AG09319 (cell line): ENCODE results near the gene MED26.

ENCODE experiments used
- DNase-seq: peaks from one replicate; pipeline ENCODE4 v3.0.0-alpha.2; 2010; ENCODE audit warnings: low read depth; ENCODE audit errors: extremely low read depth
- TF ChIP-seq, protein P1 (sequence below): IDR thresholded peaks from 2 replicates; pipeline ENCODE4 v1.5.1; 2011; ENCODE audit warnings: low read depth, mild to moderate bottlenecking, inconsistent platforms, low read length, moderate library complexity

The MED26 gene

DNA sequence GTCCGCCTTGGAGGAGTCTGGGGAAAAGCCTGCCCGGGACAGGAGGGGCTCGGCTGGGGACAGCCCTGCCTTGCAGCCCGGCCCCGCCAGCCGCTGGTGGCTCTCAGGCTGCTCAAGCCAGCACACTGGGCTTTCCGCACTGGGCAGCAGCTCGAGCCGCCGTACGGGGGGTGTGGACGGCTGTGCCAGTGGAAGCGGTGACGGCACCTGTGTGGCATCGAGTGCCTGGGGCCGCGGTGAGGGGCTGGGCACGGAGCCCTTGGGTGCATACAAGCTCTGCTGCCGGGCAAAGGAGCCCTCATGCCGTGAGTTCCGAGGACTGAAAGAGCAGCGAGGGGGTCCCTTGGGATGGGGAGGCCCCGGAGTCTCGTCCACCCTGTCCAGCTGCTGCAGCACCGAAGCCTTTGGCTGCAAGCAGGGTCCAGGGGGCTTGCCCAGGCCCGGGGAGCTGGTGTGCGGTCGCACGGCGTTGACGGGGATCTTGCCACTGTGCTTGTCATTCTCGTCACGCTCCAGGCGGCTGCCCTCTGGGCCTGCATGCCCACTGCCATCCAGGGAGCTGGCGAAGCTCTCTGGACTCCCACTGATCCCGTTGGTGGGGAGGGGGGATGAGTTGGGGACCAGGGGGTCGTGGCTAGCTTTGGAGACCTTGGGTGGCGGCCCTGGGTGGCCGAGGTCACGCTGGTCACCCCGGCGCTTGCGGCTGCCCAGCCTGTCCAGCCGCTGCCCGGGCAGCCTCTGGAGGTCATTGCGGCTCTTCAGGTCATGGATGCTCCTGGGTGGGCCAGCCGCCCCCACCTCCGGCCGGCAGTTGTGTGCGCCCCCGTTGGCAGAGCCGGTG lies 51.1 kb downstream of the MED26 start:
- TF ChIP-seq, protein P1, sequence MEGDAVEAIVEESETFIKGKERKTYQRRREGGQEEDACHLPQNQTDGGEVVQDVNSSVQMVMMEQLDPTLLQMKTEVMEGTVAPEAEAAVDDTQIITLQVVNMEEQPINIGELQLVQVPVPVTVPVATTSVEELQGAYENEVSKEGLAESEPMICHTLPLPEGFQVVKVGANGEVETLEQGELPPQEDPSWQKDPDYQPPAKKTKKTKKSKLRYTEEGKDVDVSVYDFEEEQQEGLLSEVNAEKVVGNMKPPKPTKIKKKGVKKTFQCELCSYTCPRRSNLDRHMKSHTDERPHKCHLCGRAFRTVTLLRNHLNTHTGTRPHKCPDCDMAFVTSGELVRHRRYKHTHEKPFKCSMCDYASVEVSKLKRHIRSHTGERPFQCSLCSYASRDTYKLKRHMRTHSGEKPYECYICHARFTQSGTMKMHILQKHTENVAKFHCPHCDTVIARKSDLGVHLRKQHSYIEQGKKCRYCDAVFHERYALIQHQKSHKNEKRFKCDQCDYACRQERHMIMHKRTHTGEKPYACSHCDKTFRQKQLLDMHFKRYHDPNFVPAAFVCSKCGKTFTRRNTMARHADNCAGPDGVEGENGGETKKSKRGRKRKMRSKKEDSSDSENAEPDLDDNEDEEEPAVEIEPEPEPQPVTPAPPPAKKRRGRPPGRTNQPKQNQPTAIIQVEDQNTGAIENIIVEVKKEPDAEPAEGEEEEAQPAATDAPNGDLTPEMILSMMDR, result no peak
- DNase-seq, result no peak

GRCh38 chr19:16575861-16576689 lies 51.9 kb downstream of the MED26 start:
- TF ChIP-seq, protein P1, result no peak
- no peak for DNase-seq

DNA sequence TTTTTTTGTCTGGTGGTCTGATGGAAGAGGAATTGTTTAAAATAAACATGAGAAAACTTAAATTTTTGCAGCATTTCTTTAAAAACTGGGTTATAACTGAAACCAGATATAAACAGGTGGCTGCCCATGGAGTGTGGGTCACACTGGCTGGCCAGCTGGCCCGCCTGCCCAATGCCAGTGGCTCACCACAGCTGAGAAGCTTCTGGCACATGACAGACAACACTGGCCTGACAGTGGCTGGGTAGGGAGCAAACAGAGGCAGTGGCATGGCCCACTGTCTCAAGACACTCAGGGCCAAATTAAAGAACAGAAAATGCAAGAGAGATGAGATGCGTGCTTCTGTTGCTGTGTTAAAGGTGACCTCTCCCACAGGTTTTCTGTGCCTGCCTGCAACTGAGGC lies 52.7 kb downstream of the MED26 start:
- no peak for DNase-seq
- TF ChIP-seq, protein P1, result no peak

DNA sequence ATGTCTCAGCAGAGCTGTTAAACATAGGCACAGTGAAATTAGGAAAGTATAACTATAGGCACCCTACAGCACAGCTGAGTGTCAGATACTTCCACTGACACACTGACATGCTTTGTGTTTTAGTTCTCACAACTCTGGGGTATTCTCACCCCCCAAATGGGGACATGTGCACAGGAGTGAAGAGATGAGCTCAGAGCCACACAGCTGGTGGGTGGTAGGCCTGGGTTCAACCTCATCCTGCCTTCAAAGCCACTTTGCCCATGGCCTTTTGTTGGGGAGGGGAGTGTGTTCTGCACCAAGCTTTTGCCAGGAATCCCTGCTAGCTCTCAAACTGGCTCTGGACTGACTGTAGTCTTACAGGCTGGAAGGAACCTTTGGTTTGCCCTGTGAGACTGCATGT lies 54.1 kb downstream of the MED26 start:
- TF ChIP-seq, protein P1, result no peak
- DNase-seq, result no peak

- TF ChIP-seq, protein P1, result no peak
- DNase-seq, result no peak
Measured at GRCh38 chr19:16573296-16573695, 54.7 kb downstream of the MED26 start.

- TF ChIP-seq, protein P1, result no peak
- DNase-seq, result peak; percentile 85
Measured at GRCh38 chr19:16572332-16573211, 55.4 kb downstream of the MED26 start, which contains the start of gene SLC35E1. Gene SLC35E1 (minus strand): TSS chr19:16572415. CDS start chr19:16572364, 51 bp downstream.
